Esophagus muscularis mucosa (tissue), 3 donors: Measurements from ENCODE around the gene COLQ.

Source experiments
- CTCF ChIP-seq, 3 experiments: fragments of 200-600 bp in 2 of 3; fragments of 450-650 bp in 1 of 3; sonication (generic) in 2 of 3; IDR thresholded peaks; one replicate each; pipeline ENCODE4 v1.5.1; 2017 to 2019; ENCODE audit warnings: antibody characterized with exemption in 3 of 3, mild to moderate bottlenecking in 2 of 3, moderate library complexity in 1 of 3
- EP300 ChIP-seq: sonication (generic); formaldehyde crosslinking; IDR thresholded peaks from one replicate; pipeline ENCODE4 v1.6.1; 2017; ENCODE audit warnings: antibody characterized with exemption

- TF ChIP-seq CTCF (IDR thresholded peaks at IDR 0.05) (no peak), EP300 (no peak)
These were observed 117.5 kb downstream of the COLQ start for GRCh38 chr3:15403965-15404364.
